Mesendoderm (in vitro differentiated cells): ENCODE data around the gene NDUFS3.

Source experiments
- DNase-seq: peaks from one replicate; pipeline ENCODE4 v3.0.0; 2013
- H2AK5ac ChIP-seq: 2 replicates; pipeline ENCODE4 v1.6.1; 2013; ENCODE audit warnings: low read length, inconsistent platforms
- H2BK120ac ChIP-seq: 2 replicates; pipeline ENCODE4 v1.6.1; 2013; ENCODE audit warnings: low read depth, mild to moderate bottlenecking, low read length, moderate library complexity, mixed read lengths
- H2BK15ac ChIP-seq: replicated peaks from 2 replicates; pipeline ENCODE4 v1.6.1; 2013; ENCODE audit warnings: low read depth, mild to moderate bottlenecking, moderate library complexity
- H2BK5ac ChIP-seq: 2 replicates; pipeline ENCODE4 v1.6.1; 2013; ENCODE audit warnings: low read length, inconsistent platforms
- H3K18ac ChIP-seq: 2 replicates; pipeline ENCODE4 v1.6.1; 2013; ENCODE audit warnings: mild to moderate bottlenecking, low read length, mixed read lengths
- H3K23ac ChIP-seq: one replicate; pipeline ENCODE4 v1.6.1; 2013; ENCODE audit warnings: low read length
- H3K27ac ChIP-seq: 2 replicates; pipeline ENCODE4 v1.5.1; 2013; ENCODE audit warnings: low read depth, mild to moderate bottlenecking, inconsistent platforms, low read length, moderate library complexity
- H3K27me3 ChIP-seq: 2 replicates; pipeline ENCODE4 v1.6.1; 2013; ENCODE audit warnings: low read length, control low read depth, mild to moderate bottlenecking, inconsistent platforms; ENCODE audit not compliant: insufficient read depth, poor library complexity
- H3K36me3 ChIP-seq: 2 replicates; pipeline ENCODE4 v1.6.1; 2013; ENCODE audit warnings: low read length, inconsistent platforms; ENCODE audit not compliant: control insufficient read depth, insufficient read depth
- H3K4ac ChIP-seq: one replicate; pipeline ENCODE4 v1.6.1; 2013; ENCODE audit warnings: low read depth, mild to moderate bottlenecking, low read length, moderate library complexity
- H3K4me1 ChIP-seq: 2 replicates; pipeline ENCODE4 v1.6.1; 2013; ENCODE audit warnings: low read depth, low read length, inconsistent platforms; ENCODE audit not compliant: control insufficient read depth
- H3K4me2 ChIP-seq: 2 replicates; pipeline ENCODE4 v1.6.1; 2013; ENCODE audit warnings: low read length
- H3K4me3 ChIP-seq: 2 replicates; pipeline ENCODE4 v1.5.1; 2013; ENCODE audit warnings: mild to moderate bottlenecking, low read length
- H3K56ac ChIP-seq: one replicate; pipeline ENCODE4 v1.6.1; 2013; ENCODE audit warnings: low read length
- H3K79me1 ChIP-seq: 2 replicates; pipeline ENCODE4 v1.6.1; 2013; ENCODE audit warnings: low read length, inconsistent platforms
- H3K79me2 ChIP-seq: 2 replicates; pipeline ENCODE4 v1.6.1; 2013; ENCODE audit warnings: mild to moderate bottlenecking, low read length; ENCODE audit not compliant: control insufficient read depth, insufficient read depth
- H3K9ac ChIP-seq: 2 replicates; pipeline ENCODE4 v1.6.1; 2013; ENCODE audit warnings: low read length, inconsistent platforms
- H4K5ac ChIP-seq: one replicate; pipeline ENCODE4 v1.6.1; 2013; ENCODE audit warnings: low read length
- H4K8ac ChIP-seq: one replicate; pipeline ENCODE4 v1.6.1; 2013; ENCODE audit warnings: low read depth, mild to moderate bottlenecking, control low read depth, low read length, moderate library complexity
- WGBS: extraction: QIAGEN DNeasy Blood & Tissue Kit; methylation state at CpG from one replicate; pipeline ENCODE4 v1.1.7; 2013; ENCODE audit warnings: low lambda C conversion rate, missing lambda C conversion rate; ENCODE audit not compliant: insufficient coverage; ENCODE audit errors: extremely low coverage; 5-methylcytosine and 5-hydroxymethylcytosine counted together

Gene NDUFS3

DNA sequence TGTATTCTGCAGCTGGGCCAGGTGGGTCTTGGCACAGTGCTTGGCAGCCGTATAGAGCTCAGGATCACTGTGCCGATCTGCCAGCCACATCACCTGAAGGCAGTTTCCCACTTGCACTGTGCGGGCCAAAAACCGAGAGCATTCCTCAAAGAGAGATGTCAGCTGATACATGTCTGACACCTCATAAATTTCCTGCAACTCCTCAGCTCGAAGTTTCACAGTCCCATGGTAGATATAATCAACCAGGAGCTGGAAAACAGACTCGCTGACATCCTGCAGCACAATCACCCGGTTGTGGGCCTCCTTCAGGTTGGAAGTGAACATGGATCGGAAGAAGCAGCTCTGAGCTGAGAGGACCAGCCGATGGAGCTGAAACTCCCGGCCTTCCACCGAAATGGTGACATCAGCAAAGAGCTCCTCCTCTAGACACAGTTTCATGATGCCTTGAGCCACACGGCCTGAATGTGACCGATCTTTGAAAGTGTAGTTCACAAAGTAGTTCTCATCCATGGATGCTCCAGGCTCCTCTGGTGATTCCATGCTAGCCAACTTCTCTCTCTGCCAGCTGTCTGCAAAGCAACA lies 1.3 kb upstream of the NDUFS3 start:
- Histone ChIP-seq H2BK120ac (no peak overlapping the region), H3K23ac (no peak overlapping the region), H3K79me1 (peaks cover 24% of the 10 kb centered on the region), H4K8ac (no peak overlapping the region), H3K4ac (no peak overlapping the region), H3K36me3 (peaks cover 11% of the 10 kb centered on the region), H2BK5ac (no peak overlapping the region), H3K27me3 (no peaks in the 10 kb centered on the region), H2AK5ac (no peak overlapping the region), H2BK15ac (no peak overlapping the region), H4K5ac (no peak overlapping the region), H3K56ac (no peak overlapping the region), H3K4me2 (no peak overlapping the region), H3K18ac (no peak overlapping the region), H3K4me3 (no peak overlapping the region), H3K4me1 (peaks cover 2% of the 10 kb centered on the region), H3K9ac (peak overlapping the region; percentile 37), H3K79me2 (peaks cover 13% of the 10 kb centered on the region), H3K27ac (no peak overlapping the region)
- peak; percentile 30 for DNase-seq
- WGBS = no CpG with 5 or more reads among the region's 13 CpGs

DNA sequence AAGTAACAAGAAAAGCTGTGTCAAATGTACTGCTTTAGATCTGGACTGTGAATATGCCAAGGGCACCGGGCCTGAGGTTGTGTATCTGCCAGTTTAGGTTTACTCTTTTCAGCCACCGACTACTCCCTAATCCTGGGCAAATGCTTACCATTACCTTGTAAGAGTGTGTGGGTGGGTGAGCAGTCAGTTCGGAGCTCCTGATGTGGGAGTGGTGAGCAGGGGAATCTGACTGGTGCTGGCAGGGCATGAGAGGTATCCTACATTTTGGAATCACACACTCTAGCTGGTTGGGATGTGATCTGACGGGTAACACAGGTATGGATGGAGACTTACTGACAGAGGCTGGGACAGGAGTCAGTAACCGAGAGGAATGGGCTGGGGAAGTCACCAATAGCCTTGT lies 5.0 kb downstream of the NDUFS3 start:
- Histone ChIP-seq H3K27ac (no peak overlapping the region), H3K4ac (no peak overlapping the region), H3K23ac (no peak overlapping the region), H3K9ac (no peak overlapping the region), H3K4me3 (no peak overlapping the region), H2BK120ac (no peak overlapping the region), H3K18ac (no peak overlapping the region), H3K79me1 (peaks cover 13% of the 10 kb centered on the region), H3K27me3 (no peaks in the 10 kb centered on the region), H3K4me1 (no peaks in the 10 kb centered on the region), H2BK5ac (no peak overlapping the region), H3K79me2 (peaks cover 13% of the 10 kb centered on the region), H3K4me2 (no peak overlapping the region), H2AK5ac (no peak overlapping the region), H2BK15ac (no peak overlapping the region), H4K8ac (no peak overlapping the region), H3K36me3 (peaks cover 14% of the 10 kb centered on the region), H3K56ac (no peak overlapping the region), H4K5ac (no peak overlapping the region)
- no CpG with 5 or more reads among the region's 5 CpGs for whole genome bisulfite sequencing
- DNase-seq = no peak

DNA sequence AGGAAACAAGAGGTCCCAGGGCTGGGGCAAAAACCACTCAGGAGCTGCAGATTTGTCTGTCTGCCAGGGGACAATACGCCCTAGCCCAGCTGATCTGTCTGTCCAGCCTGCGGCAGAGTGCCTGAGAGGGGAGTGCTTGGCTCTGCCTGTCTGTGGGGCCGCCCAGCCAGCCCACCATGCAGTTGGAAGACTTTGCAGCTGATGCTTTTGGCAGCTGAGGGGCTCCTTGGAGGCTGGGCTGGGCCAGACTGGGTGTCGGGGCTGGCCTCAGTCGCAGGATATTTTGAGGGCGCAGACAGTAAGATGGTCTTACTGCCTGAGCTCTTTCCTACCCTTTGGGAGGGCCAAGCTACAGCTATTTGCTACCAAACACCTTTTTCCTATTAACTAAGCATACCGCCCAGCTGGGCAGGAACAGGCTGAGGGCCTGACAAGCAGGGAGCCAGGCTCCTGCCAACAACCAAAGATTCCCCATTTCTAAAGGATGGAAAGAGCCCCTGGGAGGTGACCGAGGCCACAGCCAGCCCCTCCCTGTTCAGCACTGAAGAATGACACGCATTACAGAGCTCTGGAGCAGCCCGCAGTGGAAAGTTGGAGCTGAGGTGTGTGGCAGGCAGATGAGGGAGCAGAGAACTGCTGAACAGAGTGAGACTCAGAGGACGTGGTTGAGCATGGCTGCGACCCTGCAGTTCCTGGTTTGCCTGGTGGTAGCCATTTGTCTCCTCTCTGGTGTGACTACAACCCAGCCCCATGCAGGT lies 7.4 kb downstream of the NDUFS3 start, which contains the start of gene FAM180B:
Gene FAM180B (plus strand): TSS at position 581 of the 758 bp plus-strand sequence. CDS start 91 bp downstream, at position 672.
- no peak within 1 kb of the TSS for H3K18ac ChIP-seq
- no peak within 1 kb of the TSS for H3K27ac ChIP-seq
- no peak within 1 kb of the TSS for H3K4ac ChIP-seq
- H3K79me1 ChIP-seq = no peaks in the 10 kb centered on the region
- no peak within 1 kb of the TSS for H4K8ac ChIP-seq
- no CpG with 5 or more reads among the region's 12 CpGs for WGBS
- H2BK15ac ChIP-seq = no peak within 1 kb of the TSS
- no peak within 1 kb of the TSS for H3K9ac ChIP-seq
- no peaks in the 10 kb centered on the region for H3K79me2 ChIP-seq
- H3K23ac ChIP-seq = no peak within 1 kb of the TSS
- no peak within 1 kb of the TSS for H4K5ac ChIP-seq
- peaks cover 12% of the 10 kb centered on the region for H3K36me3 ChIP-seq
- no peak within 1 kb of the TSS for H2AK5ac ChIP-seq
- no peak within 1 kb of the TSS for H2BK120ac ChIP-seq
- no peaks in the 10 kb centered on the region for H3K4me1 ChIP-seq
- no peak within 1 kb of the TSS for H3K4me2 ChIP-seq
- no peaks in the 10 kb centered on the region for H3K27me3 ChIP-seq
- no peak within 1 kb of the TSS for H3K56ac ChIP-seq
- H2BK5ac ChIP-seq = no peak within 1 kb of the TSS
- no peak within 1 kb of the TSS for H3K4me3 ChIP-seq
- DNase-seq = no peak

DNA sequence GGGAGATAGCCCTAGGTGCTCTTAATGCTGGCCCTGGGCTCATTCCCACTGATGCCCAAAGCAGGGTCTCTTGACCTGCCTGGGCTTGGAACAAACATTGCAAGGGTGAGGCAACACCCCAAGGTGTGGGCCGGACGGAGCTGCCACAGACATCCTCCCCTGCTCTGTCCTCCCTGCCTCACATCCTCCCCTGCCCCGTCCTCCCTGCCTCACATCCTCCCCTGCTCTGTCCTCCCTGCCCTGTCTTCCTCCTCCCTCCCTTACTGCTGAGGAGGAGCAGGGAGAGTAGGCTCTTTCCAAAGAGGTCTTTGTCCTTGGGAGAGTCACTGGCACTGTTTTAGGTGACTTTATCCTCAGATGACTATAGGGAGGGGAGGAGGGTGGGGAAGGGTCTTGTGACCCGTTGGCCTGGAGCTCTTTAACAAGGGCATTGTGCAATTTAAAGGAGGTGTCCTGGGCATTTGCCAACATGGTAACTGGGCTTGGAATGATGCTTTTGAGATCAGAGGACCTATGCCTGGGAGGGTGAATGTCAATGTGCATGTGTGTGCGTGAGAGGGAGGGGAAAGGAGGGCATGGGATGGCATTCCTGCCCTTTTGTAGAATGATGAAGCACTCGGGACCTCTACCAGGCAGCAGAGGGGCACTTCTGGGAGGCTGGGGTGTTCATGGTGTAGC lies 8.3 kb downstream of the NDUFS3 start:
- no peak overlapping the region for H3K23ac ChIP-seq
- no peak overlapping the region for H3K4ac ChIP-seq
- H3K79me1 ChIP-seq = no peaks in the 10 kb centered on the region
- H3K18ac ChIP-seq = no peak overlapping the region
- H3K9ac ChIP-seq = no peak overlapping the region
- H4K8ac ChIP-seq = no peak overlapping the region
- H2BK5ac ChIP-seq = no peak overlapping the region
- peaks cover 9% of the 10 kb centered on the region for H3K36me3 ChIP-seq
- peaks cover 1% of the 10 kb centered on the region for H3K4me1 ChIP-seq
- no peak overlapping the region for H4K5ac ChIP-seq
- H2BK120ac ChIP-seq = no peak overlapping the region
- no peak overlapping the region for H3K4me3 ChIP-seq
- no peak overlapping the region for H3K56ac ChIP-seq
- H3K27me3 ChIP-seq = no peaks in the 10 kb centered on the region
- no peak overlapping the region for H3K4me2 ChIP-seq
- no peak for DNase-seq
- H2AK5ac ChIP-seq = no peak overlapping the region
- H3K27ac ChIP-seq = no peak overlapping the region
- WGBS = no CpG with 5 or more reads among the region's 6 CpGs
- no peak overlapping the region for H2BK15ac ChIP-seq
- no peaks in the 10 kb centered on the region for H3K79me2 ChIP-seq

DNA sequence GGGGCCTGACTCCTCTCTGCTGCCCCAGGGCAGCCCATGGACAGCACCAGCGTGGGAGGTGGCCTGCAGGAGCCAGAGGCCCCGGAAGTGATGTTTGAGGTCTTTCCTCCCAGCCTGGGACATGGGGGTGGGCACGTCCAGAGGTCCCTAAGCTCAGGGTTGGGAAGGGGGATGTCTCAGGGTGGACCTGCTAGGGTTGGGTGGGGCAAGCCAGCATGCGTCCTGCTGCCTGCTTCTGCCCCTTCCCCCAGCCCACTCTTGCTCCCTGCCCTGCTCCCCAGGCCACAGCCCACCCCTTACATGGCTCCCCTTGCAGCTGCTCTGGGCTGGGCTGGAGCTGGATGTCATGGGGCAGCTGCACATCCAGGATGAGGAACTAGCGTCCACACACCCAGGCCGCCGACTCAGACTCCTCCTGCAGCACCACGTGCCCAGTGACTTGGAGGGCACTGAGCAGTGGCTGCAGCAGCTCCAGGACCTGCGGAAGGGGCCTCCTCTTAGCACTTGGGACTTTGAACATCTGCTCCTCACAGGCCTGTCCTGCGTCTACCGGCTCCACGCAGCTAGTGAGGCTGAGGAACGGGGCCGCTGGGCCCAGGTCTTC lies 9.0 kb downstream of the NDUFS3 start:
- H4K8ac ChIP-seq = no peak overlapping the region
- no peak overlapping the region for H2BK15ac ChIP-seq
- H3K36me3 ChIP-seq = peaks cover 7% of the 10 kb centered on the region
- no peaks in the 10 kb centered on the region for H3K79me2 ChIP-seq
- H2AK5ac ChIP-seq = no peak overlapping the region
- no peak overlapping the region for H3K23ac ChIP-seq
- no peak overlapping the region for H3K4me3 ChIP-seq
- H3K27ac ChIP-seq = no peak overlapping the region
- no peaks in the 10 kb centered on the region for H3K79me1 ChIP-seq
- no peak overlapping the region for H2BK120ac ChIP-seq
- no peak overlapping the region for H3K4ac ChIP-seq
- peaks cover 2% of the 10 kb centered on the region for H3K4me1 ChIP-seq
- no peak overlapping the region for H3K56ac ChIP-seq
- H3K4me2 ChIP-seq = no peak overlapping the region
- H2BK5ac ChIP-seq = no peak overlapping the region
- H4K5ac ChIP-seq = no peak overlapping the region
- H3K27me3 ChIP-seq = peaks cover 4% of the 10 kb centered on the region
- no peak for DNase-seq
- H3K18ac ChIP-seq = no peak overlapping the region
- WGBS = no CpG with 5 or more reads among the region's 14 CpGs
- H3K9ac ChIP-seq = no peak overlapping the region
